ENCODE data around the gene LBH. TPM values are rescaled to one million over a fixed set of nuclear protein-coding genes. Genes with fewer than 3 reads are reported as not detected.

Gene LBH
- polyA plus RNA-seq, 1 donor (not counting 4 experiments of a cell fraction or from before 2014, with no cell fraction given), result 0.83 TPM

DNA sequence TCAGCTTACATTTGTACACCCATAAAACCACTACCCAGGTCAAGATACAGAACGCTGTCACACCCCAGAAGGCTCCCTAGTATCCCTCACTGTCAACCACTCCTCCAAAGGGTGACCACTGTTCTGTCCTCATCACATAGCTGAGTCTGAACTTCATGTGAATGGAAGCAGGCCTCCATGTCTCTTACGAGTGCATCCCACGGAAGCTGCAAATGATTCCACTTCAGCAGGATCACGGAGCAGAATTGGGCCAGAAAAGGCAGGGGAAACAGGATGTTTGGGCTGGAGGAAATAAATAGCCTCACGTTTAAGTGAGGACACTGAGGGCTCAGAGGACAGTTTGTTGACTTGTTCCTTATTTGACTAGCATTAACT lies 38.4 kb downstream of the LBH start:
- Histone ChIP-seq H3K9ac (ENCODE audit: control insufficient read depth, extremely low read depth, insufficient read depth, low read length) (no peak overlapping the region), H3K9me1 (ENCODE audit: control insufficient read depth, extremely low read depth, insufficient read depth, low read length) (no peaks in the 10 kb centered on the region), H3K36me3 (ENCODE audit: control insufficient read depth in 2 of 2, extremely low read depth in 1 of 2, insufficient read depth in 2 of 2, low read length in 2 of 2) (no peaks in the 10 kb centered on the region), H3K9me3 (ENCODE audit: control insufficient read depth, low read depth, low read length) (no peaks in the 10 kb centered on the region), H3K27me3 (ENCODE audit: control insufficient read depth, extremely low read depth, insufficient read depth, low read length) (no peaks in the 10 kb centered on the region), H4K20me1 (ENCODE audit: control insufficient read depth, extremely low read depth, insufficient read depth, low read length) (no peaks in the 10 kb centered on the region), H3K4me2 (ENCODE audit: control insufficient read depth, extremely low read depth, insufficient read depth, low read depth, low read length) (no peak overlapping the region), H3K4me1 (ENCODE audit: control insufficient read depth, extremely low read depth, insufficient read depth, low read length) (peaks cover 20% of the 10 kb centered on the region), H3K4me3 (ENCODE audit: control insufficient read depth in 2 of 3, extremely low read depth in 1 of 3, insufficient read depth in 2 of 3, low read depth in 1 of 3, low read length in 3 of 3) (no peak overlapping the region), H3K27ac (ENCODE audit: control insufficient read depth, insufficient read depth, low read length) (no peak overlapping the region), H3K79me2 (ENCODE audit: control insufficient read depth, insufficient read depth, low read length) (no peaks in the 10 kb centered on the region), H2AFZ (ENCODE audit: control insufficient read depth, low read length) (no peak overlapping the region)
- TF ChIP-seq EZH2 (IDR thresholded peaks at IDR 0.05; ENCODE audit: low read length) (no peak), CTCF (optimal IDR thresholded peaks at IDR 0.05 in 1 of 3, IDR thresholded peaks at IDR 0.05 in 1 of 3, conservative IDR thresholded peaks at IDR 0.05 in 1 of 3; ENCODE audit: extremely low read depth in 1 of 3, insufficient read depth in 2 of 3, low read length in 3 of 3) (no peak)
- DNase-seq (ENCODE audit: low read depth, low spot score), result no peak
- no peak for FAIRE-seq
- dilution Hi-C loops (cut with MboI; ENCODE audit: extremely low pct_ligation_motif_present, low sequenced_read_pairs), result no loop called here

GRCh38 chr2:30270166-30270565 lies 38.8 kb downstream of the LBH start:
- H3K36me3 ChIP-seq (ENCODE audit: control insufficient read depth in 2 of 2, extremely low read depth in 1 of 2, insufficient read depth in 2 of 2, low read length in 2 of 2), result no peaks in the 10 kb centered on the region
- H3K9ac ChIP-seq (ENCODE audit: control insufficient read depth, extremely low read depth, insufficient read depth, low read length), result no peak overlapping the region
- no peak overlapping the region for H3K4me2 ChIP-seq (ENCODE audit: control insufficient read depth, extremely low read depth, insufficient read depth, low read depth, low read length)
- no peak for TF ChIP-seq EZH2 (IDR thresholded peaks at IDR 0.05; ENCODE audit: low read length)
- no peak for TF ChIP-seq CTCF (optimal IDR thresholded peaks at IDR 0.05 in 1 of 3, IDR thresholded peaks at IDR 0.05 in 1 of 3, conservative IDR thresholded peaks at IDR 0.05 in 1 of 3; ENCODE audit: extremely low read depth in 1 of 3, insufficient read depth in 2 of 3, low read length in 3 of 3)
- no peaks in the 10 kb centered on the region for H3K27me3 ChIP-seq (ENCODE audit: control insufficient read depth, extremely low read depth, insufficient read depth, low read length)
- H4K20me1 ChIP-seq (ENCODE audit: control insufficient read depth, extremely low read depth, insufficient read depth, low read length), result no peaks in the 10 kb centered on the region
- no peak overlapping the region for H3K4me3 ChIP-seq (ENCODE audit: control insufficient read depth in 2 of 3, extremely low read depth in 1 of 3, insufficient read depth in 2 of 3, low read depth in 1 of 3, low read length in 3 of 3)
- peaks cover 24% of the 10 kb centered on the region for H3K4me1 ChIP-seq (ENCODE audit: control insufficient read depth, extremely low read depth, insufficient read depth, low read length)
- H3K9me3 ChIP-seq (ENCODE audit: control insufficient read depth, low read depth, low read length), result no peaks in the 10 kb centered on the region
- no peak for FAIRE-seq
- dilution Hi-C loops (cut with MboI; ENCODE audit: extremely low pct_ligation_motif_present, low sequenced_read_pairs), result no loop called here
- H3K27ac ChIP-seq (ENCODE audit: control insufficient read depth, insufficient read depth, low read length), result no peak overlapping the region
- no peaks in the 10 kb centered on the region for H3K79me2 ChIP-seq (ENCODE audit: control insufficient read depth, insufficient read depth, low read length)
- H2AFZ ChIP-seq (ENCODE audit: control insufficient read depth, low read length), result no peak overlapping the region
- H3K9me1 ChIP-seq (ENCODE audit: control insufficient read depth, extremely low read depth, insufficient read depth, low read length), result no peaks in the 10 kb centered on the region
- no peak for DNase-seq (ENCODE audit: low read depth, low spot score)
